Small intestine (tissue), 7 donors: ENCODE measurements around the gene HELQ. TPM values are rescaled to one million over a fixed set of nuclear protein-coding genes. Genes with fewer than 3 reads are reported as not detected.

Experiments used
- DNase-seq, 2 donors: peaks; one replicate each; pipeline versions ENCODE4 v3.0.0 to v3.0.0-alpha.2; 2013
- FAIRE-seq: peaks from 2 replicates; lab custom pipeline; 2012; peaks lifted over from hg19 to GRCh38; lab: Jason Lieb, UNC
- H3K27ac ChIP-seq, 3 donors: one replicate each; pipeline ENCODE4 v1.5.1; 2013; ENCODE audit warnings: low read length in 2 of 3, mild to moderate bottlenecking in 2 of 3, control low read depth in 1 of 3, inconsistent platforms in 1 of 3, low read depth in 1 of 3, moderate library complexity in 1 of 3
- H3K27me3 ChIP-seq, 3 donors: one replicate each; pipeline ENCODE4 v1.6.1; 2013; ENCODE audit warnings: low read length in 3 of 3, inconsistent platforms in 1 of 3; ENCODE audit not compliant: control insufficient read depth in 3 of 3, insufficient read depth in 3 of 3
- H3K36me3 ChIP-seq, 3 donors: one replicate each; pipeline ENCODE4 v1.6.1; 2013; ENCODE audit warnings: low read length in 3 of 3, inconsistent platforms in 1 of 3, low read depth in 1 of 3, mild to moderate bottlenecking in 1 of 3, moderate library complexity in 1 of 3; ENCODE audit not compliant: control insufficient read depth in 3 of 3, insufficient read depth in 2 of 3
- H3K4me1 ChIP-seq, 3 donors: one replicate each; pipeline ENCODE4 v1.6.1; 2013; ENCODE audit warnings: low read length in 2 of 3, inconsistent platforms in 1 of 3, low read depth in 1 of 3, mild to moderate bottlenecking in 1 of 3, moderate library complexity in 1 of 3; ENCODE audit not compliant: control insufficient read depth in 3 of 3, insufficient read depth in 2 of 3
- H3K4me3 ChIP-seq, 3 donors: one replicate each; pipeline ENCODE4 v1.5.1; 2013; ENCODE audit warnings: low read length in 3 of 3, control low read depth in 1 of 3, inconsistent platforms in 1 of 3, low read depth in 1 of 3, mild to moderate bottlenecking in 1 of 3, moderate library complexity in 1 of 3
- H3K9me3 ChIP-seq, 2 donors: one replicate each; pipeline ENCODE4 v1.6.1; 2013; ENCODE audit warnings: low read depth in 1 of 2, low read length in 1 of 2; ENCODE audit not compliant: control insufficient read depth in 2 of 2, insufficient read depth in 1 of 2
- WGBS, 3 donors: extraction: QIAGEN DNeasy Blood & Tissue Kit; methylation state at CpG; one replicate each; pipeline ENCODE4 v1.1.7; 2013; 5-methylcytosine and 5-hydroxymethylcytosine counted together
- polyA plus RNA-seq, 4 donors: library from polyadenylated mRNA; stranded (reverse) in 3 of 4; unstranded in 1 of 4; fragments of 200-250 nt in 3 of 4; fragments of 120-200 nt in 1 of 4; gene quantifications; one replicate each; pipeline versions ENCODE4 v1.2.1 to v1.2.3, GENCODE V29; 2013
- donor health status: healthy with polysubstance abuse.
- donor health status: control.
- donor health status: control.
- donor health status: Bipolar disorder and iron deficiency.
- donor health status: healthy.

The HELQ gene
- polyA plus RNA-seq, 4 donors: 4.9 to 13.0 (median 6.6) TPM

DNA sequence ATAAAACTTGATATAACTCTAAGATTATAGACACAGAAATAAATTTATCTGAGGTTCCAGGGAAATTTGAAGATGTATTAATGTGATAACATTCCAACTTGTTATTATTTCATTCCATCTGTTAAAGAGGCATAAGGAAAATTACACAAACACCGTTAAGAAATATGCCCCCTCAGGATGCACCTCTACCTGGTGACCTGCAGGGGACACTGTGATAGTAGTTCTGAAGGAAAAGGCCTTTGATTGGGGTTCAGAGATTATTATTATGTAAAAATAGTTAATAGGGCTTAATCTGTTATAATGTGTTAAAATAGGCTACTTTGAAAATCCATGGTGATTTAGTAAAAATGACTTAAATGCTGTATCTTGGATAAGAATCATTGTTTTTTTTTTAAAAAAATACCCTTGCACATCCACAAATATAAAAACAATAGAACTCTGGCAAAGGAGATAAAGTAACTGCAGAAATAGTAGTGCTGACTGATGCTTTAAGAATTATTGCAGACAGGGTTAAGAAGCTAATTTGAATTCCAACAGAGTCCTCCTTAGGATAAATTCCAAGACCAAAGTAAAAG, 35.3 kb upstream of the HELQ start:
- Histone ChIP-seq H3K4me3 (no peak overlapping the region), H3K27ac (no peak overlapping the region), H3K4me1 (no peaks in the 10 kb centered on the region), H3K27me3 (no peaks in the 10 kb centered on the region), H3K9me3 (no peaks in the 10 kb centered on the region), H3K36me3 (no peaks in the 10 kb centered on the region)
- DNase-seq: peak; percentile 26 to 39
- FAIRE-seq: peak; percentile 87
- WGBS, 3 donors: 0 to 2% (median 0%) methylated on average over 1 of the region's 1 CpG

DNA sequence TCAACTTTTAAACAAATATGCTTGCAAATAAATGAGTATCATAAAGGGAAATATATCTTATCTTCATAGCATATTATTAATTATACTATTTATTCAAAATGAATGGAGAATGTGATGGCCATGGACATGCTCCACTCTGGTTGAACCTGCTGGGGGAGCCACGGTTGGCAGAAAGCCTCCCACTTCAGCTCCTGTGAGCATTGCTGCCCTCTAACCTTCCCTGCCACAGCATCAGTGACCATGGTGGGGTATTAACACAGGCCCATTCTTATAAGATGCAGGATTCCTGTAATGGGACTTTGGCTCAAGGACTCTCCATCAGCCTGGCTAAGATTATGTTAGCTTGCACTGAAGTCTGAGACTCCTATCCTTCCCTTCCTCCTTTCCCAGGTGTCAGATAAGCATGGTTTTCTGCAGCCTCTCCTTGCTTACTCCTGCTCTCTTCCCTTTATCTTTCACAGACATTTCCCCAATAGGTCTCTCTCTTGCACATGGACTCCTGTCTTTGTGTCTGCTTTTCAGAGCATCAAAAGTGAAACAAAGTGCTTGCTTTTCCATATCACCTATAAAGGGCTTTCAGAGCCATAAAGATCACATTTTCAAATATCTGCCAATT, 34.2 kb upstream of the HELQ start:
- Histone ChIP-seq H3K27me3 (no peaks in the 10 kb centered on the region), H3K27ac (no peak overlapping the region), H3K9me3 (no peaks in the 10 kb centered on the region), H3K36me3 (no peaks in the 10 kb centered on the region), H3K4me1 (peaks cover 0 to 6% (median 0%) of the 10 kb centered on the region in 3 donors), H3K4me3 (no peak overlapping the region)
- 22 to 42% (median 27%) methylated on average over 1 of the region's 1 CpG for WGBS, 3 donors
- peak; percentile 51 for FAIRE-seq
- DNase-seq: no peak

DNA sequence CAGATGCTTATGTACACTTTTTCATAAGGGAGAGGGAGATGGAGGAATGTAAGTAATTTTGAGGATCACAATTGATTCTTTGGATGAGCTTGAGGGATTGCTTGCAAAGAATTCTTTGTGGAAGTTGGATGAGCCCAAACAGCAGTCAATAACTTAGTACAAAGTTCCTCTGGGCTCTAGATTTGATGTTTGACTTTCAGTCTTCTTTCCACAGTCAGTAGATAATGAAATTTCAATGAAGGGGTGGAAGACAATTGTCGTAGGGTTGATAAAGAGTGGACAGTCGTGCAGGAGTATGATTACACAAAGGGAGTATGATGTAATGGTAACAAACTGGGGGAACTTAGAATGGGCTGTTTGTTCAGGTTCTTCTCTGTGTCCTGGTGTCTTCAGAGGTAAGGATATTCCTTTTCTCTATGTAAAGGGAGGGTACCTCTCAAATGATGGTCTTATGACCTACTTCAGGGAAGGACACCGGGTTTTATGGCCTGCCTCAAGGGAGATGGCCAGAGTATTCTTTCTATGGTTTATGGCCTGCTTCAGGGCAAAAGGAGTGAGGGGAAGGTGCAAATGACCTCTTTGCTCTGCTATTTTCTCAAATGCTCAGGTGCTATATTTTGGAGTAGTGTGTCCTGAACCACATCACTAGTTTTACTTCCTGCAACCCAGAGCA, 31.0 kb upstream of the HELQ start:
- no peak overlapping the region for H3K27ac ChIP-seq
- H3K4me1 ChIP-seq: peaks cover 0 to 6% (median 0%) of the 10 kb centered on the region in 3 donors
- H3K27me3 ChIP-seq: no peaks in the 10 kb centered on the region
- H3K36me3 ChIP-seq: no peaks in the 10 kb centered on the region
- FAIRE-seq (no peak), DNase-seq (no peak)
- H3K4me3 ChIP-seq: no peak overlapping the region
- H3K9me3 ChIP-seq: no peaks in the 10 kb centered on the region
- 55 to 85% (median 73%) methylated on average over 3 of the region's 3 CpGs for WGBS, 3 donors

DNA sequence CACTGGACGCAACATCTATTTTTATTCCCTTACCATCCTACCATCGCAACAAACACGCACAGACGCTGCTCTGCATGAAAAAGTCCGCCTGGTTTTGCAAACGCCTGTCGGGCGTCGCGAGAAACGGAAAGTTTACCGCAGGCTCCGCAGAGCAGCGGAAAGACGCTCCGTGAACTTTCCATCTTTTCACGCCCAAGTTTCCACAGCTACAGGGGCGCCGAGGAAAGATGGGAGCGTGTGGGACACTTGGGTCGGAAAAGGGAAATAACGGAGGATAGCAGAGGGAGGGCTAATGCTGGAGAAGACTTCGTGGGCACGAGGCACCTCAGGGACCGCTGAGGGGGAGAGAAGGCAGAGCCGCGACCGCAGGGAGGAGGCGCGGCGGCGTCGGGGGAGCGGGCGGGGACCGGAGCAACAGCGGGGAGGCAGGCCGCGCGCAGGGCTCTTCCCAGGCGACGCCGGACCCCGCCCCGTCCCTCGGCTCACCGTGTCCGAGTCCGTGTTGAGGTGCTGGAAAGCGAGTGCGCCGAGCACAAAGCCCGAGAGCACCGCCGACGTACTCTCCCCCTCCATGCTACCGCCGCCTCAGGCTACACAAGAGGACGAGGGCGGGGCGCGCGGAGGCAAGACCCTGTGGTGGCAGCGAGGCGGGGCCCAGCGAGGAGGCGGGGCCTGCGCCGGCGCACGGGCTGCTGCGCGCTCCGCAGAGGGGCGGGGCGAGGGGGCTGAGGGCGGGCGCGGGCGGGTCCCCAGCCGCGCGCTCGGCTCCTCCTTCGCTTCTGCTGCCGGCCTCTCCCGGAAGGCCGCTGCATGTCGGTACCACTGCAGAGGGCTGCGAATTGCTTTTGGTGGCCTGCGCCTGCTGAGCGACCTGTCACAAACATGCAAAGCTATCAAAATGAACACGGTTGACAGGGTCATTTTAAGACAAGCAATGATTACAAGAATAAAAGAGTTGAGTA, 29.2 kb upstream of the HELQ start, which contains the start of gene ABRAXAS1:
ABRAXAS1 (minus strand) TSS at position 601 of the 962 bp plus-strand sequence; CDS start at position 573, 28 bp downstream.
- H3K27me3 ChIP-seq: no peaks in the 10 kb centered on the region
- H3K4me1 ChIP-seq: peaks cover 0 to 6% (median 0%) of the 10 kb centered on the region in 3 donors
- no peaks in the 10 kb centered on the region for H3K9me3 ChIP-seq
- WGBS, 3 donors: 0 to 1% (median 1%) methylated on average over 62 to 93 of the region's 93 CpGs
- FAIRE-seq (no peak), DNase-seq (peak; percentile 93 to 98)
- peak within 1 kb of the TSS; percentile 58 to 75 (median 65) for H3K4me3 ChIP-seq
- peak within 1 kb of the TSS; percentile 68 to 95 (median 81) for H3K27ac ChIP-seq
- peaks cover 0 to 2% (median 0%) of the 10 kb centered on the region in 3 donors for H3K36me3 ChIP-seq

DNA sequence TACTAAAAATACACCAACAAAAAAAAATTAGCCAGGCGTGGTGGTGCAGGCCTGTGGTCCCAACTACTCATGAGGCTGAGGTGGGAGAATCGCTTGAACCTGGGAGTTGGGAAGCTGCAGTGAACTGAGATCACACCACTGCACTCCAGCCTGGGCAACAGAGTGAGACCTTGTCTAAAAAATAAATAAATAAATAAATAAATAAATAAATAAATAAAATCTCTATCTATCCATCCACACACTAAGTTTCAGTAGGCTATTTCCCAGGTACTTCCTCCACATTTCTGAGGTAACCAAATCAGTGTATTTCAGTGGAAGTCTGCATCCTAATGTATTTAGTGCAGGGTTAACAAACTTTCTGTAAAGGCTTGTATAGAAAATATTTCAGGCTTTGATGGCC, 18.3 kb upstream of the HELQ start:
- Histone ChIP-seq H3K4me1 (no peaks in the 10 kb centered on the region), H3K27me3 (no peaks in the 10 kb centered on the region), H3K27ac (no peak overlapping the region), H3K4me3 (no peak overlapping the region), H3K36me3 (peaks cover 0 to 13% (median 0%) of the 10 kb centered on the region in 3 donors), H3K9me3 (no peaks in the 10 kb centered on the region)
- 94 to 98% (median 95%) methylated on average over 2 of the region's 2 CpGs for WGBS, 3 donors
- DNase-seq (no peak), FAIRE-seq (no peak)

DNA sequence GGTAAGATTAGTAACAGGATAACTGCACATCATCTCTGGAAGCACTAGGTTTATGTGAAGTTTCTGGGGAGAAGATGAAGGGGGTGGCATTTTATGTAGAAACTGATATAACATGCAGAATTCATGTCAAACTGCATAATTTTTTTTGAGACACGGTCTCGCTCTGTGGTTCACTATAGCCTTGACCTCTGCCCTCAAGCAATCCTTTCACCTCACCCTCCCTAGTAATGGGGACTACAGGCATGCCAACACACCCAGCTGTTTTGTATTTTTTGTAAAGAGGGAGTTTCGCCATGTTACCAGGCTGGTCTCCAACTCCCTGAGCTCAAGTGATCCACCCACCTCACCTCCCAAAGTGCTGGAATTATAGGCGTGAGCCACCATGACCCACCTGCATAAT, 17.8 kb upstream of the HELQ start:
- no peak for FAIRE-seq
- no peaks in the 10 kb centered on the region for H3K27me3 ChIP-seq
- 73 to 87% (median 84%) methylated on average over 4 of the region's 4 CpGs for WGBS, 3 donors

DNA sequence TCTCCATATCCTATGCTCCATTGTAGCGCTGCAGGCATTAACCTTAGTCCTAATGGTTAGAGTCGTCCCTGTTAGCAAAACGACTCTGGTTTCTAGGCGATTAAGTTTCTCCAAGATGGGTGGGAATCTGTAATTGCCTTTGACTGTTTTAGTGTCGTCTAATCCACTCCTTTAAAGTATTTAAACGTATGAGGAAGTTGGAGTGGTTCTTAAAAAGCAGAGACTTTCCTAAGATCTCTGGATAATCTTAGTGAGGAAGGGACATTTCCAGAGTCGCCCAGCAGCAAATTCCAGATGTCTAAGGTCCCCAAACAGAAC, 520 bp upstream of the HELQ start:
- peaks cover 0 to 7% (median 5%) of the 10 kb centered on the region in 3 donors for H3K4me1 ChIP-seq
- H3K4me3 ChIP-seq: peak overlapping the region; percentile 67 to 86 (median 83)
- H3K27ac ChIP-seq: peak overlapping the region; percentile 97 to 99 (median 98)
- H3K36me3 ChIP-seq: peaks cover 3 to 9% (median 4%) of the 10 kb centered on the region in 3 donors
- 0 to 1% (median 0%) methylated on average over 7 of the region's 7 CpGs for WGBS, 3 donors
- H3K27me3 ChIP-seq: no peaks in the 10 kb centered on the region
- DNase-seq (no peak), FAIRE-seq (no peak)
- no peaks in the 10 kb centered on the region for H3K9me3 ChIP-seq

More for the DNA sequence above, 17.8 kb upstream of the HELQ start:
- Histone ChIP-seq H3K27ac (no peak overlapping the region), H3K4me1 (no peaks in the 10 kb centered on the region), H3K9me3 (no peaks in the 10 kb centered on the region), H3K36me3 (peaks cover 0 to 13% (median 0%) of the 10 kb centered on the region in 3 donors), H3K4me3 (no peak overlapping the region)
- DNase-seq: no peak

DNA sequence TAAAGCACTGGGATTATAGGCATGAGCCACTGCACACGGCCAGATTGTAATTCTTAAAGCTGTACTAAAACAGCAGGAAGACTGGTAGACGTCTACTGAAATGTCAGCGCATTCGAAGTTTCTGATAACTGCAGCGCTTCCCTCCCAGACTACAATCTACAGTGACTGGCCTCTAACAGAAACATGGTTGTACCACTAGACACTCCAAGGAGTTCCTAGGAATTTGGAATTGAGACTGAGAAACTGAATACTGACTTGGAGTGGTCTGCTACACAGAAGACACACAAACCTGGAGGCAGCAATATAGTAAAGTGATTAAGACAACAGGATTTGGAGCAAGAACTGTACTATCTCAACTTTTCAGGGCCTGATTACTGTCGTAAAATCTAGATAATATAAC, 937 bp downstream of the HELQ start:
- no peak for DNase-seq

More for the DNA sequence above, 937 bp downstream of the HELQ start:
- H3K4me3 ChIP-seq: peak overlapping the region; percentile 80 to 86 (median 83)
- FAIRE-seq: no peak
- no peaks in the 10 kb centered on the region for H3K27me3 ChIP-seq
- H3K9me3 ChIP-seq: no peaks in the 10 kb centered on the region
- peaks cover 2 to 6% (median 3%) of the 10 kb centered on the region in 3 donors for H3K36me3 ChIP-seq
- peaks cover 0 to 7% (median 5%) of the 10 kb centered on the region in 3 donors for H3K4me1 ChIP-seq
- H3K27ac ChIP-seq: peak overlapping the region; percentile 97 to 99 (median 98)
- WGBS, 3 donors: 2 to 16% (median 13%) methylated on average over 6 of the region's 6 CpGs
